GM19023 (cell line): ENCODE data around the gene SLAMF6.
A peak's percentile ranks its signal among the peaks of the same experiment; 100 is the strongest.
"Not testable (repeated sequence)": the region's sequence is repeated elsewhere in the genome, so short reads cannot be mapped to it uniquely, and the experiment has no call there.

Experiments
- ATAC-seq: cut with Tn5 transposase; IDR thresholded peaks from one replicate; pipeline ENCODE4 v1.9.1; 2021; ENCODE audit warnings: mild to moderate bottlenecking, moderate library complexity; ENCODE audit not compliant: unreplicated experiment

SLAMF6 gene

DNA sequence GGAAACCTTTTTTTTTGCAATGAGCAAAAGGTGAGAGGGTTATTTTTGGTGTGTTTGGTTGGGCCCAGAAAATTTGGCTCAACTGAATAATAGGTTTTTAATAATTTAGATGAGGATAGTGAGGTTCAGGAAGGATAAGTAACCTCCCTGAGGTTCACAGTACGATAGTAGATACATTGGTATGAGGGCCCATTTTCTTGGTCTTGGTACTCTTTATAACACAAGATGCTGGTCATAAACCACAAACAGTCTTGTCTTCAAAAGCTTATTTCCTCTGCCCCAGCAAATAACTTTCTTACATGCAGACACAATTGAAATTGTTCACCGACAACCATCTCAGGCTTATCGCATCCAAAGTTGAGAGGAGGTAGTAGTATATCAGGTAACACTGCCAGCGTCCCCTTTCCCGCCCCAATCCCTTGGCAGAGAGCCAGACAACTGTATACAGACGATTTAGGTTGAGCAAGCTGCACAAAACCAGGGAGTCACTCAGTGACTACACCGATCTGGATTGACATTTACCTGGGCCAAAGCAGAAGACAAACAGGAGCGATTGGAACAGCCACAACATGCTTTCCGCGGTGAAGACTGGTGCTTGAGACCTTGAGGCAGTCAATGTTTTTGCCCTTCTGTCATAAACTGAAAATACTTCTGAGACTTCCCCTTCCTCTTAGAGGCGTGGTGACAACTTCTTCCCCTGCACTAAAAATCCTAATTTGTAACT is at the start of gene SLAMF6:
TSS of gene SLAMF6 (minus strand) at position 634 of the 724 bp plus-strand sequence. CDS start at position 571, 63 bp downstream.
- no peak for ATAC-seq

DNA sequence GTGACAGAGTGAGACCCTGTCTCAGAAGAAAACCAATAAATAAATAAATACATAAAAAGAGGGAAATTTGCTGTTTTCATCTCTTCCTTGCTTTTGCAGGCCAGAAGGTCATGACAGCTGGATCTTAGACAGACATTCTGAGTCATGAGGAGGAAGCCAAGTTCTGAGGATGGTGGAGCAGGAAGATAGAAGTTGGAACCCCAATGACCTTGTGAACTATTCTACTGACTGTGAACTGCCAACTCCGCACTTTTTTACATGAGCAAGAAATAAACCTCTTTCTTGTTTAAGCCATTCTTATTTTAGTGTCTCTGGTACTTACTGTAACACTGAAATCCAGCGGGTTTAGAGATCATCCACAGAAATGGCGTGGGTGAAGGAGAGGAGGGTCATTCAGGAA is 47.8 kb upstream of the SLAMF6 start:
- no peak for ATAC-seq

DNA sequence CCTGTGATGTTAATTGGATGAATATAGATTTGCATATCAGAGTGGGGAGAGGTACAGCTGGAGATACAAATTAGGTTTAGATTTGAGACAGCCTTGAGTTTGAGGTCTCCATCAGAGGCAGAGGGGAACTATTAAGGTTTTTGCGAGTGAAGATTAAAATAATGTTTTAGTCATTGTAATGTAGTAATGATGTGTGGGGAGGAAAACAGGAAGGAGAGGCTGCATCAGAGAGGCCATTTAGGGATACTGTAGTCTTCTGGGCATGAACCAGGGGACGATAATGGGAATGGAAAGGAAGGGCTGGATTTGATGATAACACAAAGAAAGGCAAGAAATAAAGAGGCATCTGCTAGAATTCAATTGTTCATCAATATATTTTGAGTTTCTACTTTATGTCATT is 46.8 kb upstream of the SLAMF6 start:
- ATAC-seq = no peak

DNA sequence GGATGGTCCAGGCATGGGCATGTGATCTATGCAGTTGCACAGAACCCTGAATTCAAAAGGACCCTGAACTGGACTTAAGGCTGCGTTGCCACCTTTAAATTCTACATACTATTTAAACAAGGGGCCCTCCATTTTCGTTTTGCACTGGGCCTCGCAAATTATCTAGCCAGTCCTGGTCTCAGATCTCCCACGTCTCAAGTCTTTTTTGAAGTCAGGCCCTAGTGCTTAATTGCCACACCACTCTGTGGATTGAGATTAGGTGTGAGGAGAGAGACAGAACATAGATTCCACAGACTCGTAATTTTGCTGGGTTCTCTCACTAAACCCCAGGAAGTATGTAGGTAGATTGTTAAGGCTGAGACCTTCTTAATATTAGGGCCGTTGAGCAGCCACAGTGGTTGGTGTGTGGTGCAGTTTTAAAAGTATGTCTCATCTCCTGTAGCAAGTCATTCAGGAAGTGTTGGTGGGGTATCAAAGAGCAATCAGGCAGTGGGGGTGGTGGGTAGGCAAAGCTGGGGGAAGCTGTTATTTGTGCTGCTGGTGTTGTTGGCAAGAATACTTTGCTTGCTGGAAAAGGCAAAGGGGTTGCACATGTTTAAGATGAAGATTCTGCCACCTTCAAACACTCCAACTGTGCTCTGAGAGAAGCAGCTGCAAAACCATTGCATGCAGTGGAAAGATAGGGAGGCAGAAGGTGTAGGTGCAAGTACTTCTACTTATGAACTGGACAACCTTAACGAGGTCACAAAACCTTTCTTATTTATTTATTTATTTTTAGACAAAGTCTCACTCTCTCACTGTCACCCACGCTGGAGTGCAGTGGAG is 45.0 kb upstream of the SLAMF6 start:
- no peak for ATAC-seq

DNA sequence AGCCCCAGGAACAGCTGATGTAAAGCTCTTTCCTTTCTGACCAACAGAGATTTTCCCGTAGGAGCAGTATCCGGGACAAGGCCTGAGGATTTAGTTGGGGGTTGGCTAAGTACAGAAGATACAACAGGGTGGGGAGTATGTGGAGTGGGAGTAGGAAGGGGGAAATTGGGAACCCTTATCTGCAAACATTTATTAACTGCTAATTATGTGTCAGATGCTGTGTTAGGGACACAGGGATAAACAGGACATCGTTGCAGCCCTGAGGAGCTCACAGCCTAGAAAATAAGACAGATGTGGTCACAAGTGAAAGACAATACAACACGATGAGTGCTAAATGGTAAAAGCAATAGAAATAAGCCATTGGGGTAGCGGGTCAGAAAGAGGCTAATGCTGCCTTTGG is 44.3 kb upstream of the SLAMF6 start:
- no peak for ATAC-seq

DNA sequence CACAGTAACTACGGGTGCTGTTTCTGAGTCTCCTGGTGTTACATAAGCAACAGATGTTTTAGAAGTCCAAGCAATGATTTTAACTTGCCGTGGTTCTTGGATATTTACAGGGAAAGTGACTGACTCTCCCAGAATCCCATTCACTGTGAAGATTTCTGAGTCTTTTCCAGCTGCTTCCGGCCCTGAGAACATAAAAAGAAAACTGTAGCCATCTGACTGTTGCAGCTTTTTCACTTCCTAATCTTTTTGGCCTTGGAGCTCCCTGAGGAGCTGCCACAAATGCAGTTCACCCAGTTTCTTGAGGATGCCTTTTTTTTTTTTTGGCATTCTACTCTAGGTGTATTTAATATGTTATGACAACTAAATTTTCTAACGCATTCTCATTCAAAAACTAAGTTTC is 42.5 kb upstream of the SLAMF6 start:
- no peak for ATAC-seq

DNA sequence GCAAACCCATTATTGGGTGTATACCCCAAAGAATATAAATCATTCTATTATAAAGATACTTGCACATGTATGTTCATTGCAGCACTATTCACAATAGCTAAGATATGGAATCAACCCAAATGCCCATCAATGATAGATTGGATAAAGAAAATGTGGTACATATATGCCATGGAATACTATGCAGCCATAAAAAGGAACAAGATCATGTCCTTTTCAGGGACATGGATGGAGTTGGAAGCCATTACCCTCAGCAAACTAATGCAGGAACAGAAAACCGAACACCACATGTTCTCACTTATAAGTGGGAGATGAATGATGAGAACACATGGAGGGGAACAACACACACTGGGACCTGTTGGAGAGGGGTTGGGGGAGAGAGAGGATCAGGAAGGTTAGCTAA is 40.2 kb upstream of the SLAMF6 start:
- not testable (repeated sequence) for ATAC-seq

DNA sequence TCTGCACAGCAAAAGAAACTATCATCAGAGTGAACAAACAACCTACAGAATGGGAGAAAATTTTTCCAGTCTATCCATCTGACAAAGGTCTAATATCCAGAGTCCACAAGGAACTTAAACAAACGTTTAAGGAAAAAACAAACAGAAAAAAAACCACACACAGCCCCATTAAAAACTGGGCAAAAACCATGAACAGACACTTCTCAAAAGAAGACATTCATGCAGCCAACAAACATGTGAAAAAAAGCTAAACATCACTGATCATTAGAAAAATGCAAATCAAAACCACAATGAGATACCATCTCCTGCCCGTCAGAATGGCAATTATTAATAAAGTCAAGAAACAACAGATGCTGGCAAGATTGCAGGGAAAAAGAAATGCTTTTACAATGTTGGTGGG is 39.7 kb upstream of the SLAMF6 start:
- not testable (repeated sequence) for ATAC-seq

DNA sequence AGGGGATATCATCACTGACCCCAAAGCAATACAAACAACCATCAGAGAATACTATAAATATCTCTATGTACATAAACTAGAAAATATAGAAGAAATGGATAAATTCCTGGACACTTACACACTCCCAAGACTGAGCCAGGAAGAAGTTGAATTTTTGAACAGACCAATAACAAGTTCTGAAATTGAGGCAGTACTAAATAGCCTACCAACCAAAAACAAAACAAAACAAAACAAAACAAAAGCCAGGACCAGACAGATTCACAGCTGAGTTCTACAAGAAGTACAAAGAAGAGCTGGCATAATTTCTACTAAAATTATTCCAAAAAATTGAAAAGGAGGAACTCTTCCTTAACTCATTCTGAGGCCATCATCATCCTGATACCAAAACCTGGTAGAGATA is 37.8 kb upstream of the SLAMF6 start:
- no peak for ATAC-seq

DNA sequence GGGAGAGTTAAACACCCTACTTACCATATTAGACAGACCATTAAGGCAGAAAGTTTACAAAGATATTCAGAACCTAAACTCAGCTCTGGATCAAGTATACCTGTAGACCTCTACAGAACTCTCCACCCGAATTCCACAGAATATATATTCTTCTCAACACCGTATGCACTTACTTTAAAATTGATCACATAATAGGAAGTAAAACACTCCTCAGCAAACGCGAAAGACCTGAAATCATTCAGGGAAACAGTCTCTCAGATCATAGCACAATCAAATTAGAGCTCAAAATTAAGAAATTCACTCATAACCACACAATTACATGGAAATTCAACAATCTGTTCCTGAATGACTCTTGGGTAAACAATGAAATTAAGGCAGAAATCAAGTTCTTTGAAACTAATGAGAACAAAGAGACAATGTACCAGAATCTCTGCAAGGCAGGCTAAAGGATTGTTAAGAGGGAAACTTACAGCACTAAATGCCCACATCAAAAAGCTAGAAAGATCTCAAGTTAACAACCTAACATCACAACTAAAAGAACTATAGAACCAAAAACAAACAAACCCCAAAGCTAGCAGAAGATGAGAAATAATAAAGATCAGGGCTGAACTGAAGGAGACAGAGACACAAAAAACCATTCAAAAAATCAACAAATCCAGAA is 37.1 kb upstream of the SLAMF6 start:
- ATAC-seq = no peak

DNA sequence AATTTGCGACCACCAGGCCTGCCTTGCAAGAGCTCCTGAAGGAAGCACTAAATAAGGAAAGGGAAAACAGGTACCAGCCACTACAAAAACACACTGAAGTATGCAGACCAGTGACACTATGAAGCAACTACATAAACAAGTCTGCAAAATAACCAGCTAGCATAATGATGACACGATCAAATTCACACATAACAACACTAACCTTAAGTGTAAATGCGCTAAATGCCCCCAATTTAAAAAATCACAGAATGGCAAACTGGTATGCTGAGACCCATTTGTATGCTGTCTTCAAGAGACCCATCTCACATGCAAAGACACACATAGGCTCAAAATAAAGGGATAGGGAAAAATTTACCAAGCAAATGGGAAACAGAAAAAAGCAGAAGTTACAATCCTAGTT is 36.4 kb upstream of the SLAMF6 start:
- ATAC-seq = not testable (repeated sequence)

DNA sequence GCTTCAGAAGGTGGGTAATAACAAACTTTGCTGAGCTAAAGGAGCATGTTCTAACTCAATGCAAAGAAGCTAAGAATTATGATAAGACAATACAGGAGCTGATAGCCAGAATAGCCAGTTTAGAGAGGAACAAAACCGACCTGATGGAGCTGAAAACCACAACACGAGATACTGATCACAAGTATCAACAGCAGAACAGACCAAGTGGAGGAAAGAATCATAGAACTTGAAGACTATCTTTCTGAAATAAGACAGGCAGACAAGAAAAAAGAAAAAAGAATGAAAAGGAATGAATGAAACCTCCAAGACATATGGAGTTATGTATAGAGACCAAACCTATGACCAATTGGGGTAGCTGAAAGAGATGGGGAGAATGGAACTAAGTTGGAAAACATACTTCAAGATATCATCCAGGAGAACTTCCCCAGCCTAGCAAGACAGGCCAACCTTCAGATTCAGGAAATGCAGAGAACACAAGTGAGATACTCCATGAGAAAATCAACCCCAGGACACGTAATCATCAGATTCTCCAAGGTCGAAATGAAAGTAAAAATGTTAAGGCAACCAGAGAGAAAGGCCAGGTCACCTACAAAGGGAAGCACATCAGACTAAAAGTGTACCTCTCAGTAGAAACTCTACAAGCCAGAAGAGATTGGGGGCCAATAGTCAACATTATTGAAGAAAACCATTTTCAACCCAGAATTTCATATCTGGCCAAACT is 35.8 kb upstream of the SLAMF6 start:
- ATAC-seq = no peak

DNA sequence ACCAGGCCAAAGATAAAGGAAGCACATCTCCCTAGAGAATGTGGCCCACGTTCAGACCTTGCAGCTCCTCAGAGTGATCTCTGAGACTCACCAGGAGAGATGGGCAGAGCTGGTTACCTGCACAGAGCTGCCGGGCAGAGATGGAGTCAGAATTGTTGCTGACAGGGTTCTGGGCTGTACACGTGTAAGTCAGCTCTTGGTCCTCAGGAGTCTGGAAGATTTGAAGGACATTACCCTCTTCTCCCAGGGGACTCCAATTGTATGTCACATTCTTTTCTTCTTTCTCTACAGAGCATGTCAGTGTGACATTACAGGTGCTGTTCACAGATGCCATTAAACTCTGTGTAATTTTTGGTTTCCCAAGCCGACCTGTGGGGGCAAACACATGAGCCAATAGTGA is 30.7 kb upstream of the SLAMF6 start:
- no peak for ATAC-seq

DNA sequence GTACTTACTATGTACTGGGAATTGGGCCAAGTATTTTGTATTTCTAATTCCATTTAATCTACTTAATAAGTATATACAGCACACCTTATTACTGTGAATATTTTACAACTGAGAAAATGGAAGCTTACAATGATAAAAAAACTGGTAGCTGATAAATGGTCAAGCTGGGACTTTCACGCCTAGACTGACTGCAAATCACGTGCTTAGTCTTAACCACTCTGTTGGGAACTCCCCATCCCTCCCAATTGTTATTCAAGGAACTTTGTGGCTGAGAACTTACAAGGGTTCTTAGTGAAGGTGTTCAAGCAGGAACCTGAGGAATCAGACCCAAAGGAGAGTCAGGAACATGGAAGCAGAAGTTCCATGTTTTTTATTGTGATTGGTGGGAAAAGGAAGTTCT is 29.4 kb upstream of the SLAMF6 start:
- ATAC-seq = no peak

DNA sequence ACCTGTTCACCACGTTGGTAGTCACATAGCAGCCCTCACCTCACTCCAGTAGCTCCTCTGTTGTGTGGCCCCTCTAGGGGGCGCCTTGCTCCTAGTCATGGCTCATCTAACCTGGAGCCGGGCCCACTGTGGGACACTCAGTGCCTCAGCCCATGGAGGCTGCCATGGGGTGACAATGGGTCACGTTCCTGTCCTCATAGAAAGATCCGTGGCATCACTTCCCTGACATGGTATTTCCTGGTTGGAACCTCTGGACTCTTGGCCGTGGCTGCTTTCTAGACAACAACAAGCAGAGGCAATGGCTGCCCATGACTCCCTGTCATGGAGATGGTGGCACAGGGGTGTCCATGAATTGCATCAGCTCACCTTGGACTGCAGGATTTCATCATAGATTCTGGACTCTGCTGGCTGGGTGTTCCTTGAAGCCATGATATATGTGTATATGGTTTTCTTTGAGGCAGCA is 27.5 kb upstream of the SLAMF6 start:
- no peak for ATAC-seq

DNA sequence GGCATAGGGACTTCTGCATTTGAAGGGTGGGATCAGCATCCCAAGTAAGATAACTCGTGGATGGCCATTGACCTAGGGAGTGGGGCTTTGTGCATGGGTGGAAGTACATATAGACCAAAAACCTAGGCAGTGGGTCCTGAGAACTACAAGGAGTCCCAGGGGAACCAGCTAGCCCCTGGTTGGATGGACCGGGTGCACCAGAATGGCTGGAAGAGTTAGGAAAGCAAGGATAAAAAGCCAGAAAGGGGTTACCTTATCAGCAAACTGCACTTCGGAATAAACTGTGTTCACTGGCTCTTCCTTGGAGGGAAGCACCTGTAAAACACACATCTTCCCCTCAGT is 26.6 kb upstream of the SLAMF6 start:
- no peak for ATAC-seq

DNA sequence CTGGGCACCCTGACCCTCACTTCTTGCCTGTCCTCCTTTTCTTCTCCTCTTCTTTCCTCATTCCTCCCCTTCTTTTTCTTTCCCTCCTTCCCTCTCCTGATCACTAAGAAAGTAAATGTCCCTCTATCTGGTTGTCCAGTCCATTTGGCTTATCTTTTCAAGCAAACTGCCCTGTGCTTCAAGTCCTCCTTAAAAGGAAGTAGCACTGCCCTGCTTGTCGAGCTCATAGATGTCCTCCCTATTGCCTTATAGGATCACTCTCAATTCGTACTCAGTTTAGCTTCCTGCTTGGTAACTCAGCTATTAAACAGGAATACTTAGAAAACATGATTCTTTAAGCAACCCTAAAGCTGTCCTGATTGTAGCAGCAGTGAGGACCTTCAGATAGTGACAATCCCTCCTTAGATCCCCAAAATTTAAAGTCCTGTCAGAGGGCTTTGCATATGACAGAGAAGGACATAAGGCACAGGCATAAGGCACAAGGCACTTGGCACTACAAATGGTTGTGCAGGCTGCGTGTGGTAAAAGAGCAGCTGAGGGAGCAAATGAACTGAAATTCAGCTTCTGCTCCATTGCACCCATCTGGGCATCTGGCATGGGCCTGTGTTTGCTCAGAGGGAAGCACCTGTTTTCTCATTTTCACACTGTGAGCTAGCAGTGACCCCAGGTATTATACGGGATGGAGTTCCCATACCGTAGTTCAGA is 26.1 kb upstream of the SLAMF6 start:
- ATAC-seq = peak; percentile 68

DNA sequence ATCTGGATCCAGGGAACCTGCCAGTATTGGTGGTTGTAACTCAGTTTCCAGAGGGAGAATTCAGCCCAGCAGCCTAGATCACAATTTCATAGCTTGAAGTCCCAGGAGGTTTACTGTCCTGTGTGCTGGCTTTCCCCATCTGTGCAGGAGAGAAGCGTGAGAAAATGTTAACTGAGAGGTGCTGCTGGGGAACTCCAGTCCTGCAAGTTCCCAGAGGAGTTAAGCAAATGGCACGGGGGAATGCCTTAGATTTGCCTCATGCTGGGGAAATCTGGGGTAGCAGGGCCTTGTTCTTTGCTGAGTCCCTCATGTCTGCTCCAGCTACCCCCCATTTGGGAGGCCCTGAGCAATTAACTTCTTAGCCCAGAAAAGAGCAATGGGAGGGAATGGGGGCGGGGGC is 25.1 kb upstream of the SLAMF6 start:
- ATAC-seq = peak; percentile 34

DNA sequence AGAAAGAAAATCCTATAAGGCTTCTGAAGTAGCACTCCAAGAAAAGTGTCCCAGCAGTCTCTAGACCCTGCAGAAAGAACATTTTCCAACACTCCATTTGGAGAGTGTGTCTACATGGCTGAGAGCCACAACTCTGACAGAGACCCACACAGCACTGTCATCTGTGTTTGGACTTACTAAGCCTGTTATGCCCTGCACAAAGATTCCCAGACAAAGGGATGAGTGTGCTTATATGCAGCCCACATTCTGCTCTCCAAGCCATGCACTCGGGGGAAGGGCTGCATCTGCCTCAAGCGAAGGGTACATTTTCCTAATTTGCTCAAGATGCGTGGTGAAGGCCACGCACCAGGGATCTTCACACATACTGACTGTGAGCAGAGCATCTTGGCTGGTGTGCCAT is 24.4 kb upstream of the SLAMF6 start:
- no peak for ATAC-seq

DNA sequence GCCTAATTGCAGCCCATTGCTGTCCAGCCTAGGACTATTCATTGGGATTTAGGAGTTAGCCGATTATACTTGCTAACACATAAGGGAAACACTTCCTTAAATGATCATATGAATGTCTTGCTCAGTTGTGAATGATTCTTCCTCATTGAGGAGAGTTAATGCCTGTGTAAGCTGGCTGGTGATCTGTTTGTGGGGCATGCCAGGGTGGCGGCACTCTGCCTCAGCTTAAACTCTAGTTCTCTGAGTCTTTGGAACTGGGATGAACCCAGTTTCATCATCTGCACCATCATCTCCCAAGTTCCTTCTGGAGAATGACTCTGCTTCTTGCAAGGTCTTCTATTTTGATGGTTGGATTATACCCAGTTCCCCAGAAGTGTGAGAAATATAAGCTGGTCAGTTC is 23.9 kb upstream of the SLAMF6 start:
- ATAC-seq = no peak

DNA sequence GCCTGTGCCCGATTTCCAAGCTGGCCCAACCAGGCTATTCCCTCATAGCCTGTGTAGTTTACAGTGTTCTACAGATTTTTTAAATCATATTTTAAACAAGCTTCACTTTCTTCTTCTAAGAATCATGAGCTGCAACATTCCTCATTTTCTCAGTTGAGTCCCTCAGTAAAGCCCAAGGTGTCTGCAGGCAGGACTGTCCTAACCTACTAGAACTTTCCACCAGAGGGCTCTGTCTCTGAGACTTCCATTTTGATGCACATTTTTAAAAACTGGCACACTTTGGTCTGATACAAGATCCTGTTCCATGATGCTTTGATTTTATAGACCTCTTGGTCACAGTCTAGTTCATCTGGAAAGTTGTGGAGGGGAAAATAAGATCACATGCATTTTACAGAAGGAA is 21.6 kb upstream of the SLAMF6 start:
- no peak for ATAC-seq
